OCI-LY3 (cell line): ENCODE measurements around the gene RPAP2.

Source experiments
- H2AFZ ChIP-seq: fragments of 200-600, 300-600 bp; shearing (Covaris generic); 2 replicates; pipeline ENCODE4 v1.6.0; 2014; ENCODE audit warnings: antibody characterized with exemption, low read depth, low read length
- H3K27ac ChIP-seq: fragments of 200-600, 300-600 bp; sonication (generic); 2 replicates; pipeline ENCODE4 v1.5.1; 2014; ENCODE audit warnings: mild to moderate bottlenecking, low read length, moderate library complexity, mixed read lengths
- H3K27me3 ChIP-seq: fragments of 200-600, 300-600 bp; sonication (generic); 2 replicates; pipeline ENCODE4 v1.6.1; 2014; ENCODE audit warnings: low read depth, low read length, mixed read lengths
- H3K36me3 ChIP-seq: fragments of 200-600, 300-600 bp; sonication (generic); replicated peaks from 2 replicates; pipeline ENCODE3; 2014; ENCODE audit warnings: low read depth, low read length, mixed read lengths
- H3K4me1 ChIP-seq: fragments of 300-600, 200-600 bp; sonication (generic); 2 replicates; pipeline ENCODE4 v1.6.1; 2014; ENCODE audit warnings: low read length, mixed read lengths
- H3K4me2 ChIP-seq: fragments of 200-600, 300-600 bp; sonication (generic); 2 replicates; pipeline ENCODE4 v1.6.1; 2014; ENCODE audit warnings: low read length, mixed read lengths
- H3K4me3 ChIP-seq: fragments of 300-600, 200-600 bp; sonication (generic); 2 replicates; pipeline ENCODE4 v1.5.1; 2014; ENCODE audit warnings: antibody characterized with exemption, mild to moderate bottlenecking, low read length, moderate library complexity
- H3K79me2 ChIP-seq: fragments of 300-600, 200-600 bp; shearing (Covaris generic); 2 replicates; pipeline ENCODE4 v1.6.1; 2014; ENCODE audit warnings: mild to moderate bottlenecking, low read length, mixed read lengths
- H3K9ac ChIP-seq: fragments of 300-600, 200-600 bp; shearing (Covaris generic); 2 replicates; pipeline ENCODE4 v1.6.0; 2014; ENCODE audit warnings: mild to moderate bottlenecking, low read length, moderate library complexity
- H3K9me3 ChIP-seq: fragments of 200-600, 300-600 bp; shearing (Covaris generic); 2 replicates; pipeline ENCODE4 v1.6.1; 2014; ENCODE audit warnings: low read length, mixed read lengths; ENCODE audit not compliant: insufficient read depth
- H4K20me1 ChIP-seq: fragments of 200-600, 300-600 bp; sonication (generic); 2 replicates; pipeline ENCODE4 v1.6.1; 2016; ENCODE audit warnings: low read length, mixed read lengths; ENCODE audit not compliant: insufficient read depth
- EZH2phosphoT487 ChIP-seq: fragments of 200-600 bp; shearing (Covaris generic); IDR thresholded peaks from 2 replicates; pipeline ENCODE4 v1.6.1; 2018; ENCODE audit warnings: antibody characterized with exemption, mixed run types, low read depth
- TF ChIP-seq, protein P1 (sequence below): fragments of 200-600, 300-600 bp; sonication (generic); IDR thresholded peaks from 2 replicates; pipeline ENCODE4 v1.5.1; 2014; ENCODE audit warnings: antibody characterized with exemption, low read length, low read depth

The RPAP2 gene

DNA sequence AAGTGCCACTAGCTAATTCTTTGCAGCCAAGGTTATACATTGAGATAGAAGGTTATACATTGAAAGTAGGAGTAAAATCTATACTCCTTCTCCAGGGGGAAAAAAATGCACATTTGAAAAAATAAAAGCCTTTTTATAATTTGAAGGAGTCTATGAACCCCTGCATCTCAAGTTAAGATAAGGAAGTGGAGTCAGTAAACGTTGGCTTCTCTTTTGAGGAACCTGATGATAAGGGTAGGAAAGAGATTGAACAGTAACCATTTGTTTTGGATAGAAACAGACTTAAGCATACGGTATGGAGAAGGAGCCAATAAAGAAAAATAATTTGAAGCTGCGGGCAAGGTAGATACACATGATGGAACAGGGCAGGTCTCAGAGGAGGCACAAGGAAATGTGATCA is 64.1 kb downstream of the RPAP2 start:
- TF ChIP-seq, protein P1, sequence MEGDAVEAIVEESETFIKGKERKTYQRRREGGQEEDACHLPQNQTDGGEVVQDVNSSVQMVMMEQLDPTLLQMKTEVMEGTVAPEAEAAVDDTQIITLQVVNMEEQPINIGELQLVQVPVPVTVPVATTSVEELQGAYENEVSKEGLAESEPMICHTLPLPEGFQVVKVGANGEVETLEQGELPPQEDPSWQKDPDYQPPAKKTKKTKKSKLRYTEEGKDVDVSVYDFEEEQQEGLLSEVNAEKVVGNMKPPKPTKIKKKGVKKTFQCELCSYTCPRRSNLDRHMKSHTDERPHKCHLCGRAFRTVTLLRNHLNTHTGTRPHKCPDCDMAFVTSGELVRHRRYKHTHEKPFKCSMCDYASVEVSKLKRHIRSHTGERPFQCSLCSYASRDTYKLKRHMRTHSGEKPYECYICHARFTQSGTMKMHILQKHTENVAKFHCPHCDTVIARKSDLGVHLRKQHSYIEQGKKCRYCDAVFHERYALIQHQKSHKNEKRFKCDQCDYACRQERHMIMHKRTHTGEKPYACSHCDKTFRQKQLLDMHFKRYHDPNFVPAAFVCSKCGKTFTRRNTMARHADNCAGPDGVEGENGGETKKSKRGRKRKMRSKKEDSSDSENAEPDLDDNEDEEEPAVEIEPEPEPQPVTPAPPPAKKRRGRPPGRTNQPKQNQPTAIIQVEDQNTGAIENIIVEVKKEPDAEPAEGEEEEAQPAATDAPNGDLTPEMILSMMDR = no peak
- no peak for TF ChIP-seq EZH2phosphoT487
- no peak overlapping the region for H3K9ac ChIP-seq
- no peaks in the 10 kb centered on the region for H3K27me3 ChIP-seq
- H3K27ac ChIP-seq = no peak overlapping the region
- no peak overlapping the region for H3K4me2 ChIP-seq
- H3K4me3 ChIP-seq = no peak overlapping the region
- H3K36me3 ChIP-seq = peaks cover 4% of the 10 kb centered on the region
- H3K4me1 ChIP-seq = peaks cover 5% of the 10 kb centered on the region
- H3K79me2 ChIP-seq = no peaks in the 10 kb centered on the region
- no peaks in the 10 kb centered on the region for H3K9me3 ChIP-seq
- H4K20me1 ChIP-seq = no peaks in the 10 kb centered on the region
- H2AFZ ChIP-seq = no peak overlapping the region

DNA sequence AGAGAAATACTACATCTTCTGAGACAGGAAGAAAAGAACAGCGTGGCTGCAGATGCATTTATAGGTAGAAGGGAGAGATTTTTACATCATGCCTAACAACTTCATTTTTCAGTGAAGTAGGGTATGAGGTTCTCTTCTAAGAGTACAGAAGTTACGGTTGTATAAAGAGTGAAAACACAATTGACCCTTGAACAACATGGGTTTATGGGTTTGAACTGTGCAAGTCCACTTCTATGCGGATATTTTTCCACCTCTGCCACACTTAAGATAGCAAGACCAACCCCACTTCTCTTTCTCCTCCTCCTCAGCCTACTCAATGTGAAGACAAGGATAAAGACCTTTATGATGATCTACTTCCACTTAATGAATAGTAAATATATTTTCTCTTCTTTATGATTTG is 64.5 kb downstream of the RPAP2 start:
- no peak overlapping the region for H3K4me2 ChIP-seq
- peaks cover under 1% of the 10 kb centered on the region for H3K36me3 ChIP-seq
- no peaks in the 10 kb centered on the region for H3K9me3 ChIP-seq
- H3K4me1 ChIP-seq = peaks cover 5% of the 10 kb centered on the region
- no peaks in the 10 kb centered on the region for H4K20me1 ChIP-seq
- H3K9ac ChIP-seq = no peak overlapping the region
- H3K79me2 ChIP-seq = no peaks in the 10 kb centered on the region
- no peak overlapping the region for H3K27ac ChIP-seq
- no peak overlapping the region for H2AFZ ChIP-seq
- no peak for TF ChIP-seq EZH2phosphoT487
- TF ChIP-seq, protein P1 = no peak
- H3K4me3 ChIP-seq = no peak overlapping the region
- no peaks in the 10 kb centered on the region for H3K27me3 ChIP-seq

DNA sequence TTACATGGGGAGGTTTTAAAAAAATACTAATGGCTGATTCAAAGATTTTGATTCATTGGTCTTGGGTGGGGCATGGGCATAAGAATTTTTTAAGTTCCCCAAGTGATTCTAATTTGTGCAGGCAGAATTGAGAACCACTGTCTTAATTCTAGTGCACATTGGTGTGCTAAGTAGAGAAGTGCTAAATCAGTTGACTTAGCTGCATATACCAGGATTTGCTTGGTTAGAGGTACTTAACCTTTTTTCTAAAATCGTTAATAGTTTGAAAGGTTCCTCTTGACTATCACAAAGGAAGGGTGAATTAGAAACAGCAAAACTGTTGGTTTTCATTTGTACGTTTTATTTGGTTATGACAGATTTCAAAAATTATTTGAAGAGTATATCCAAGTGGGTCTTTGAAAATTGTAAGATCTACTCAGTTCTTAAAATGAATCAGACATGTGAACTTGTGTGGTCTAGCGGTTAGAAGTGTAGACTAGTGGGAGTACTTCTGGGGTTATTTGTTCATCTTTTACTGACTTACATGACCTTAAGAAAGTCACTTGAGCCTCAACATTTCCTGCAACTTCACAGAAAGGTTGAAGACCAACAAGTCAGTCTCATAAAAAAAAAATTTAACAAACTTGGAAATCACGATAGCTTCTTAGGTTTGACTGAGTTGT is 66.7 kb downstream of the RPAP2 start:
- H3K36me3 ChIP-seq = no peaks in the 10 kb centered on the region
- H2AFZ ChIP-seq = no peak overlapping the region
- H3K9me3 ChIP-seq = no peaks in the 10 kb centered on the region
- no peaks in the 10 kb centered on the region for H3K27me3 ChIP-seq
- H3K4me2 ChIP-seq = no peak overlapping the region
- H3K4me1 ChIP-seq = peaks cover 5% of the 10 kb centered on the region
- no peaks in the 10 kb centered on the region for H3K79me2 ChIP-seq
- no peak overlapping the region for H3K27ac ChIP-seq
- H4K20me1 ChIP-seq = no peaks in the 10 kb centered on the region
- no peak overlapping the region for H3K9ac ChIP-seq
- TF ChIP-seq, protein P1 = no peak
- no peak for TF ChIP-seq EZH2phosphoT487
- no peak overlapping the region for H3K4me3 ChIP-seq

DNA sequence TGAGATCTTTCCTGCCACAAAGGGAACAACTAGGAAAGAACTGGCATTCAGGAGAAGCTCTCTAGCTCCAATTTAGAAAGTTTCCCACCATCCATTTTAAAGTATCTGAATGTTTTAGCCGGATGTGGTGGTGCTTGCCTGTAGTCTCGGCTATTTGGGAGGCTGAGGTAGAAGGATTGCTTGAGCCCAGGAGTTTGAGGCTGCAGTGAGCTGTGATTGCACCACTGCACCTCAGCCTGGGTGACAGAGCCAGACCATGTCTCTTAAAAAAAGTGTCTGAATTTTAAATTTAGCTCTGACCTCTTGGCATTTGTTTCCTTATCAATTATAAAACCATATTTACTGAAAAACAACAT is 67.2 kb downstream of the RPAP2 start:
- H3K27ac ChIP-seq = no peak overlapping the region
- H4K20me1 ChIP-seq = no peaks in the 10 kb centered on the region
- H3K9ac ChIP-seq = no peak overlapping the region
- H3K79me2 ChIP-seq = no peaks in the 10 kb centered on the region
- H3K4me2 ChIP-seq = no peak overlapping the region
- TF ChIP-seq EZH2phosphoT487 = no peak
- TF ChIP-seq, protein P1 = no peak
- H3K36me3 ChIP-seq = no peaks in the 10 kb centered on the region
- no peak overlapping the region for H3K4me3 ChIP-seq
- H2AFZ ChIP-seq = no peak overlapping the region
- peaks cover 5% of the 10 kb centered on the region for H3K4me1 ChIP-seq
- no peaks in the 10 kb centered on the region for H3K9me3 ChIP-seq
- no peaks in the 10 kb centered on the region for H3K27me3 ChIP-seq
